GM12878 (cell line): ENCODE measurements around the gene SHMT2. TPM values are rescaled to one million over a fixed set of nuclear protein-coding genes. Genes with fewer than 3 reads are reported as not detected.
A peak's percentile ranks its signal among the peaks of the same experiment; 100 is the strongest.

Experiments used
- ATAC-seq: fragments of 200-7000 bp; cut with Tn5 transposase; 3 replicates; pipeline ENCODE4 v1.9.1; 2020; ENCODE audit warnings: mild to moderate bottlenecking, moderate library complexity
- BruUV-seq: library from RNA; stranded (reverse); fragments of 400-500 nt; replicated peaks from 2 replicates; lab custom pipeline; 2021; lab: Mats Ljungman, UMichigan
- CTCF ChIA-PET: fragments of 300-600 bp; sonication (Branson Sonifier 250); formaldehyde crosslinking; extraction: SDS; loops from one replicate; lab custom pipeline; 2021; ENCODE audit warnings: inconsistent platforms; lab: Yijun Ruan, JAX
- POLR2A ChIA-PET: fragments of 350-600 bp; formaldehyde crosslinking; extraction: SDS; loops from one replicate; lab custom pipeline; 2021; ENCODE audit warnings: inconsistent platforms; lab: Charles Lee
- RAD21 ChIA-PET: fragments of 300-600 bp; sonication (Branson Sonifier 250); formaldehyde crosslinking; loops from one replicate; lab custom pipeline; 2023; ENCODE audit warnings: antibody characterized with exemption; ENCODE audit not compliant: unreplicated experiment; lab: Charles Lee
- SMC1A ChIA-PET: fragments of 300-600 bp; sonication (Branson Sonifier 250); formaldehyde crosslinking; loops from one replicate; lab custom pipeline; 2023; ENCODE audit not compliant: unreplicated experiment, uncharacterized antibody; lab: Charles Lee
- DNase-seq: peaks from one replicate; pipeline ENCODE4 v3.0.0-alpha.2; 2011; ENCODE audit warnings: low read depth, low spot score
- FAIRE-seq: peaks from 3 replicates; lab custom pipeline; 2011; peaks lifted over from hg19 to GRCh38; lab: Jason Lieb, UNC
- H2AFZ ChIP-seq: 2 replicates; pipeline ENCODE4 v1.6.0; 2011; ENCODE audit warnings: low read depth, low read length, control low read depth; ENCODE audit not compliant: control insufficient read depth
- H3K27ac ChIP-seq: 2 replicates; pipeline ENCODE4 v1.5.1; 2011; ENCODE audit warnings: control low read depth; ENCODE audit not compliant: control insufficient read depth, insufficient read depth
- H3K27me3 ChIP-seq, 2 experiments: replicated peaks in 1 of 2; 2 replicates each; pipeline versions ENCODE4 v1.6.0 to v1.6.1; 2011; ENCODE audit warnings: low read length in 1 of 2; ENCODE audit not compliant: control insufficient read depth in 2 of 2, insufficient read depth in 2 of 2
- H3K36me3 ChIP-seq, 2 experiments: 2 replicates each; pipeline ENCODE4 v1.5.1; 2011; ENCODE audit warnings: low read length in 1 of 2; ENCODE audit not compliant: control insufficient read depth in 2 of 2, insufficient read depth in 2 of 2
- H3K4me1 ChIP-seq: 2 replicates; pipeline ENCODE4 v1.6.1; 2011; ENCODE audit warnings: mild to moderate bottlenecking, low read length, moderate library complexity, mixed read lengths; ENCODE audit not compliant: control insufficient read depth, insufficient read depth
- H3K4me2 ChIP-seq: 2 replicates; pipeline ENCODE4 v1.6.0; 2011; ENCODE audit warnings: control low read depth; ENCODE audit not compliant: control insufficient read depth, insufficient read depth
- H3K4me3 ChIP-seq: fragments of 200-600 bp; sonication (generic); 2 replicates; pipeline ENCODE4 v1.5.1; 2016
- H3K79me2 ChIP-seq: 2 replicates; pipeline ENCODE4 v1.6.0; 2011; ENCODE audit warnings: low read length; ENCODE audit not compliant: control insufficient read depth, insufficient read depth
- H3K9ac ChIP-seq: 2 replicates; pipeline ENCODE4 v1.8.0; 2011; ENCODE audit warnings: low read length, control low read depth, mixed read lengths; ENCODE audit not compliant: control insufficient read depth, insufficient read depth
- H3K9me3 ChIP-seq: replicated peaks from 3 replicates; pipeline ENCODE4 v1.5.1; 2011; ENCODE audit warnings: mild to moderate bottlenecking, low read length; ENCODE audit not compliant: control insufficient read depth, insufficient read depth
- H4K20me1 ChIP-seq: 2 replicates; pipeline ENCODE4 v1.6.0; 2011; ENCODE audit not compliant: control insufficient read depth, insufficient read depth
- FOXM1 ChIP-seq: IDR thresholded peaks from 2 replicates; pipeline ENCODE4 v1.6.1; 2012; ENCODE audit warnings: low read depth, mild to moderate bottlenecking, inconsistent platforms, low read length, moderate library complexity
- HCFC1 ChIP-seq: fragments of 150-350 bp; IDR thresholded peaks from 2 replicates; pipeline ENCODE4 v1.6.1; 2014; ENCODE audit warnings: low read length
- MEF2A ChIP-seq: IDR thresholded peaks from 2 replicates; pipeline ENCODE4 v1.6.1; 2011; ENCODE audit warnings: low read depth, mild to moderate bottlenecking, low read length, moderate library complexity; ENCODE audit not compliant: insufficient read depth
- POLR2AphosphoS2 ChIP-seq: IDR thresholded peaks from 2 replicates; pipeline ENCODE4 v1.6.1; 2011; ENCODE audit warnings: low read depth, mild to moderate bottlenecking, low read length, improper control_type of control experiment, moderate library complexity
- RELA ChIP-seq: fragments of 450-650 bp; IDR thresholded peaks from 2 replicates; pipeline ENCODE4 v1.8.0; 2014; ENCODE audit warnings: borderline replicate concordance; ENCODE audit not compliant: partially characterized antibody
- SUZ12 ChIP-seq: fragments of 200-600 bp; sonication (generic); IDR thresholded peaks from one replicate; pipeline ENCODE4 v1.6.1; 2018; ENCODE audit warnings: antibody characterized with exemption, mild to moderate bottlenecking; ENCODE audit not compliant: unreplicated experiment
- ZNF274 ChIP-seq: IDR thresholded peaks from one replicate; pipeline ENCODE4 v1.8.0; 2011; ENCODE audit not compliant: insufficient read length, insufficient read depth
- WGBS: methylation state at CpG from one replicate; pipeline ENCODE4 v1.1.6; 2016; ENCODE audit warnings: low lambda C conversion rate; ENCODE audit not compliant: insufficient replicate concordance, insufficient coverage; ENCODE audit errors: missing lambda C conversion rate; 5-methylcytosine and 5-hydroxymethylcytosine counted together
- in situ Hi-C: fragments of 300-500 bp; cut with MboI; formaldehyde crosslinking; loops from 9 replicates; pipeline ENCODE4 v1.14.3; 2018; ENCODE audit warnings: mixed read lengths
- intact Hi-C: fragments of 100-400 bp; cut with micrococcal nuclease; formaldehyde crosslinking; loops from one replicate; pipeline ENCODE4 v1.14.2; 2022; ENCODE audit not compliant: unreplicated experiment
- polyA plus RNA-seq, 11 experiments: library from polyadenylated mRNA; depleted of rRNA in 4 of 11; unstranded in 6 of 11; stranded (reverse) in 5 of 11; fragments of >200 nt; fragmentation: Nextera tagmentation in 4 of 11; fragmentation: Illumina TruSeq in 1 of 11; extraction: Ambion mirVana in 4 of 11; extraction: Trizol in 1 of 11; gene quantifications; 1 replicate in 1 of 11; 2 replicates in 10 of 11; pipeline versions ENCODE4 v1.2.1 to v1.2.3, GENCODE V29; 2011 to 2016; ENCODE audit warnings: inconsistent platforms in 2 of 11, missing spikeins in 2 of 11, low read depth in 1 of 11
- total RNA-seq, 4 experiments: library from RNA; depleted of rRNA in 3 of 4; stranded (reverse); fragments of >200 nt in 3 of 4; fragmentation: Illumina TruSeq in 1 of 4; extraction: Trizol in 1 of 4; gene quantifications; 2 replicates each; pipeline versions ENCODE4 v1.2.1 to v1.2.3, GENCODE V29; 2013 to 2021
- TF ChIP-seq, protein P1 (sequence below): fragments of 450-650 bp; IDR thresholded peaks from 2 replicates; pipeline ENCODE4 v1.6.1; 2017; ENCODE audit warnings: mild to moderate bottlenecking, moderate library complexity
- TF ChIP-seq, protein P2 (sequence below): fragments of 150-350 bp; IDR thresholded peaks from 2 replicates; pipeline ENCODE4 v1.6.1; 2014; ENCODE audit warnings: mild to moderate bottlenecking, low read depth, low read length

Gene SHMT2
- total and polyA plus RNA-seq, 10 of the 15 experiments (the other 5 are each of a cell fraction or from before 2014, with no cell fraction given) = 57.0 to 292 (median 186) TPM

DNA sequence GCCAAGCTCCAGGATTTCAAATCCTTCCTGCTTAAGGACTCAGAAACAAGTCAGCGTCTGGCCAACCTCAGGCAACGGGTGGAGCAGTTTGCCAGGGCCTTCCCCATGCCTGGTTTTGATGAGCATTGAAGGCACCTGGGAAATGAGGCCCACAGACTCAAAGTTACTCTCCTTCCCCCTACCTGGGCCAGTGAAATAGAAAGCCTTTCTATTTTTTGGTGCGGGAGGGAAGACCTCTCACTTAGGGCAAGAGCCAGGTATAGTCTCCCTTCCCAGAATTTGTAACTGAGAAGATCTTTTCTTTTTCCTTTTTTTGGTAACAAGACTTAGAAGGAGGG lies 4.7 kb downstream of the SHMT2 start:
- Histone ChIP-seq H3K27me3 (peaks cover 0 to 3% of the 10 kb centered on the region in 2 experiments; a peak in 1 of 4 replicates), H3K27ac (no peak overlapping the region), H3K4me2 (no peak overlapping the region; the same call in 1 of the 2 replicates), H3K4me3 (no peak overlapping the region), H3K36me3 (peaks cover 23 to 28% of the 10 kb centered on the region in 2 experiments), H3K9ac (no peak overlapping the region), H3K79me2 (peaks cover 22% of the 10 kb centered on the region), H3K9me3 (no peaks in the 10 kb centered on the region), H2AFZ (no peak overlapping the region), H4K20me1 (no peaks in the 10 kb centered on the region), H3K4me1 (peaks cover 28% of the 10 kb centered on the region)
- TSS peak; percentile 35 for BruUV-seq
- intact Hi-C loops (no loop called here), in situ Hi-C loops (no loop called here)
- SMC1A ChIA-PET = no interaction called here
- TF ChIP-seq ZNF274 (no peak), SUZ12 (no peak), MEF2A (no peak), POLR2AphosphoS2 (no peak), RELA (no peak), FOXM1 (no peak), HCFC1 (no peak)
- TF ChIP-seq, protein P1, sequence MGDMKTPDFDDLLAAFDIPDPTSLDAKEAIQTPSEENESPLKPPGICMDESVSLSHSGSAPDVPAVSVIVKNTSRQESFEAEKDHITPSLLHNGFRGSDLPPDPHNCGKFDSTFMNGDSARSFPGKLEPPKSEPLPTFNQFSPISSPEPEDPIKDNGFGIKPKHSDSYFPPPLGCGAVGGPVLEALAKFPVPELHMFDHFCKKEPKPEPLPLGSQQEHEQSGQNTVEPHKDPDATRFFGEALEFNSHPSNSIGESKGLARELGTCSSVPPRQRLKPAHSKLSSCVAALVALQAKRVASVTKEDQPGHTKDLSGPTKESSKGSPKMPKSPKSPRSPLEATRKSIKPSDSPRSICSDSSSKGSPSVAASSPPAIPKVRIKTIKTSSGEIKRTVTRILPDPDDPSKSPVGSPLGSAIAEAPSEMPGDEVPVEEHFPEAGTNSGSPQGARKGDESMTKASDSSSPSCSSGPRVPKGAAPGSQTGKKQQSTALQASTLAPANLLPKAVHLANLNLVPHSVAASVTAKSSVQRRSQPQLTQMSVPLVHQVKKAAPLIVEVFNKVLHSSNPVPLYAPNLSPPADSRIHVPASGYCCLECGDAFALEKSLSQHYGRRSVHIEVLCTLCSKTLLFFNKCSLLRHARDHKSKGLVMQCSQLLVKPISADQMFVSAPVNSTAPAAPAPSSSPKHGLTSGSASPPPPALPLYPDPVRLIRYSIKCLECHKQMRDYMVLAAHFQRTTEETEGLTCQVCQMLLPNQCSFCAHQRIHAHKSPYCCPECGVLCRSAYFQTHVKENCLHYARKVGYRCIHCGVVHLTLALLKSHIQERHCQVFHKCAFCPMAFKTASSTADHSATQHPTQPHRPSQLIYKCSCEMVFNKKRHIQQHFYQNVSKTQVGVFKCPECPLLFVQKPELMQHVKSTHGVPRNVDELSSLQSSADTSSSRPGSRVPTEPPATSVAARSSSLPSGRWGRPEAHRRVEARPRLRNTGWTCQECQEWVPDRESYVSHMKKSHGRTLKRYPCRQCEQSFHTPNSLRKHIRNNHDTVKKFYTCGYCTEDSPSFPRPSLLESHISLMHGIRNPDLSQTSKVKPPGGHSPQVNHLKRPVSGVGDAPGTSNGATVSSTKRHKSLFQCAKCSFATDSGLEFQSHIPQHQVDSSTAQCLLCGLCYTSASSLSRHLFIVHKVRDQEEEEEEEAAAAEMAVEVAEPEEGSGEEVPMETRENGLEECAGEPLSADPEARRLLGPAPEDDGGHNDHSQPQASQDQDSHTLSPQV = no peak
- TF ChIP-seq, protein P2, sequence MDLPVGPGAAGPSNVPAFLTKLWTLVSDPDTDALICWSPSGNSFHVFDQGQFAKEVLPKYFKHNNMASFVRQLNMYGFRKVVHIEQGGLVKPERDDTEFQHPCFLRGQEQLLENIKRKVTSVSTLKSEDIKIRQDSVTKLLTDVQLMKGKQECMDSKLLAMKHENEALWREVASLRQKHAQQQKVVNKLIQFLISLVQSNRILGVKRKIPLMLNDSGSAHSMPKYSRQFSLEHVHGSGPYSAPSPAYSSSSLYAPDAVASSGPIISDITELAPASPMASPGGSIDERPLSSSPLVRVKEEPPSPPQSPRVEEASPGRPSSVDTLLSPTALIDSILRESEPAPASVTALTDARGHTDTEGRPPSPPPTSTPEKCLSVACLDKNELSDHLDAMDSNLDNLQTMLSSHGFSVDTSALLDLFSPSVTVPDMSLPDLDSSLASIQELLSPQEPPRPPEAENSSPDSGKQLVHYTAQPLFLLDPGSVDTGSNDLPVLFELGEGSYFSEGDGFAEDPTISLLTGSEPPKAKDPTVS = no peak
- 100% methylated on average over 3 of the region's 3 CpGs for WGBS
- RAD21 ChIA-PET = no interaction called here
- CTCF ChIA-PET = interaction anchor here (1.9 kb wide), 1 partner anchor 20 kb away, joined by 13 read pairs; no protein-coding TSS in a partner anchor
- DNase-seq (no peak), ATAC-seq (no peak), FAIRE-seq (no peak)
- POLR2A ChIA-PET = interaction anchor here (1.1 kb wide), 1 partner anchor 10 kb away, joined by 3 read pairs; no protein-coding TSS in a partner anchor
